SK-N-SH (cell line): Measurements from ENCODE around the gene VDAC1. TPM values are rescaled to one million over a fixed set of nuclear protein-coding genes. Genes with fewer than 3 reads are reported as not detected.

Experiments
- CTCF ChIA-PET: fragments of 300-600, 350-600 bp; formaldehyde crosslinking; extraction: SDS; loops from one replicate; lab custom pipeline; 2021; lab: Yijun Ruan, JAX
- POLR2A ChIA-PET: fragments of 350-600 bp; sonication (Branson Sonifier 250); formaldehyde crosslinking; extraction: SDS; loops from one replicate; lab custom pipeline; 2020; ENCODE audit warnings: antibody characterized with exemption, inconsistent platforms; lab: Yijun Ruan, JAX
- DNase-seq: peaks from one replicate; pipeline ENCODE4 v3.0.0; 2012
- H2AFZ ChIP-seq: fragments of 200-600 bp; sonication (generic); 2 replicates; pipeline ENCODE4 v1.8.1; 2016; ENCODE audit warnings: antibody characterized with exemption, mild to moderate bottlenecking, low read depth
- H3F3A ChIP-seq: fragments of 200-600 bp; sonication (generic); replicated peaks from 2 replicates; pipeline ENCODE3; 2016; ENCODE audit warnings: antibody characterized with exemption, mild to moderate bottlenecking; ENCODE audit not compliant: insufficient read depth
- H3K27ac ChIP-seq, 2 experiments: fragments of 200-500 bp in 1 of 2; fragments of 200-600 bp in 1 of 2; sonication (Bioruptor generic) in 1 of 2; sonication (generic), shearing (Covaris generic) in 1 of 2; 2 replicates each; pipeline versions ENCODE4 v1.5.1 to v1.6.1; 2014 to 2016; ENCODE audit warnings: low read depth in 2 of 2, inconsistent platforms in 1 of 2, low read length in 1 of 2, mild to moderate bottlenecking in 1 of 2, mixed read lengths in 1 of 2
- H3K27me3 ChIP-seq: fragments of 200-600 bp; sonication (generic), shearing (Covaris generic); 2 replicates; pipeline ENCODE4 v1.6.1; 2016; ENCODE audit warnings: mixed run types; ENCODE audit not compliant: insufficient read depth
- H3K36me3 ChIP-seq, 2 experiments: fragments of 200-500 bp in 1 of 2; fragments of 200-600 bp in 1 of 2; sonication (Bioruptor generic) in 1 of 2; sonication (generic) in 1 of 2; replicated peaks in 1 of 2; 2 replicates each; pipeline versions ENCODE3 to v1.5.1; 2014 to 2016; ENCODE audit warnings: low read length in 1 of 2, mild to moderate bottlenecking in 1 of 2; ENCODE audit not compliant: insufficient read depth in 2 of 2, control insufficient read depth in 1 of 2
- H3K4me1 ChIP-seq, 2 experiments: fragments of 200-500 bp in 1 of 2; fragments of 200-600 bp in 1 of 2; sonication (Bioruptor generic) in 1 of 2; sonication (generic), shearing (Covaris generic) in 1 of 2; 2 replicates each; pipeline versions ENCODE4 v1.5.1 to v1.6.1; 2014 to 2016; ENCODE audit warnings: low read depth in 1 of 2, low read length in 1 of 2, mixed run types in 1 of 2; ENCODE audit not compliant: insufficient read depth in 2 of 2, control insufficient read depth in 1 of 2
- H3K4me2 ChIP-seq: fragments of 200-600 bp; sonication (generic), shearing (Covaris generic); 2 replicates; pipeline ENCODE4 v1.6.1; 2017; ENCODE audit warnings: mixed run types
- H3K4me3 ChIP-seq, 2 experiments: fragments of 200-500 bp in 1 of 2; fragments of 200-600 bp in 1 of 2; sonication (Bioruptor generic) in 1 of 2; sonication (generic), shearing (Covaris generic) in 1 of 2; 2 replicates each; pipeline versions ENCODE4 v1.5.1 to v1.8.1; 2014 to 2016; ENCODE audit warnings: low read depth in 2 of 2, inconsistent platforms in 1 of 2, low read length in 1 of 2, mild to moderate bottlenecking in 1 of 2, mixed read lengths in 1 of 2, moderate library complexity in 1 of 2
- H3K79me2 ChIP-seq: fragments of 200-600 bp; sonication (generic); 2 replicates; pipeline ENCODE4 v1.8.1; 2017; ENCODE audit warnings: mild to moderate bottlenecking; ENCODE audit not compliant: insufficient read depth
- H3K9ac ChIP-seq: fragments of 200-600 bp; sonication (generic); 2 replicates; pipeline ENCODE4 v1.6.1; 2017; ENCODE audit warnings: mixed run types
- H3K9me2 ChIP-seq: fragments of 200-600 bp; sonication (generic); 2 replicates; pipeline ENCODE4 v1.6.1; 2017; ENCODE audit warnings: mixed run types
- H3K9me3 ChIP-seq: fragments of 200-600 bp; sonication (generic); 2 replicates; pipeline ENCODE4 v1.6.1; 2017; ENCODE audit warnings: mixed run types, mild to moderate bottlenecking, moderate library complexity
- H4K20me1 ChIP-seq: fragments of 200-600 bp; sonication (generic); 2 replicates; pipeline ENCODE4 v1.6.1; 2017; ENCODE audit warnings: mild to moderate bottlenecking, mixed run types; ENCODE audit not compliant: insufficient read depth
- EZH2phosphoT487 ChIP-seq: fragments of 200-600 bp; sonication (generic); IDR thresholded peaks from 2 replicates; pipeline ENCODE4 v1.6.1; 2017; ENCODE audit warnings: low read depth, mixed run types, mild to moderate bottlenecking, antibody characterized with exemption, moderate library complexity, borderline replicate concordance
- FOSL2 ChIP-seq: IDR thresholded peaks from 2 replicates; pipeline ENCODE4 v1.4.0; 2012; ENCODE audit warnings: low read depth, mild to moderate bottlenecking, moderate library complexity, borderline replicate concordance
- FOXJ3 ChIP-seq: sonication (generic); formaldehyde crosslinking; IDR thresholded peaks from 2 replicates; pipeline ENCODE4 v1.5.1; 2020; ENCODE audit warnings: mild to moderate bottlenecking, missing genetic modification reagents
- FOXM1 ChIP-seq: IDR thresholded peaks from 2 replicates; pipeline ENCODE4 v1.4.0; 2012; ENCODE audit warnings: low read depth, mild to moderate bottlenecking
- GABPA ChIP-seq: IDR thresholded peaks from 2 replicates; pipeline ENCODE4 v1.4.0; 2012; ENCODE audit warnings: low read depth, mild to moderate bottlenecking
- MEF2A ChIP-seq: IDR thresholded peaks from 2 replicates; pipeline ENCODE4 v1.4.0; 2012; ENCODE audit warnings: low read depth, borderline replicate concordance
- MXI1 ChIP-seq: IDR thresholded peaks from 2 replicates; pipeline ENCODE4 v1.6.1; 2012; ENCODE audit warnings: mild to moderate bottlenecking, low read depth, low read length, improper control_type of control experiment
- NRF1 ChIP-seq: IDR thresholded peaks from 2 replicates; pipeline ENCODE4 v1.6.1; 2012; ENCODE audit warnings: low read depth, mild to moderate bottlenecking, low read length
- PBX3 ChIP-seq: IDR thresholded peaks from 2 replicates; pipeline ENCODE4; 2012
- RXRA ChIP-seq: IDR thresholded peaks from 2 replicates; pipeline ENCODE4 v1.4.0; 2012; ENCODE audit warnings: low read depth, mild to moderate bottlenecking, borderline replicate concordance
- SMC3 ChIP-seq: IDR thresholded peaks from 2 replicates; pipeline ENCODE4 v1.6.1; 2012; ENCODE audit warnings: low read depth, low read length, improper control_type of control experiment
- TAF1 ChIP-seq: IDR thresholded peaks from 2 replicates; pipeline ENCODE4 v1.6.1; 2012; ENCODE audit warnings: low read depth, mild to moderate bottlenecking, low read length, moderate library complexity, borderline replicate concordance
- TEAD4 ChIP-seq: IDR thresholded peaks from 2 replicates; pipeline ENCODE4 v1.4.0; 2012; ENCODE audit warnings: mild to moderate bottlenecking, borderline replicate concordance; ENCODE audit not compliant: insufficient read depth
- YY1 ChIP-seq: IDR thresholded peaks from 2 replicates; pipeline ENCODE4 v1.4.0; 2012; ENCODE audit warnings: low read depth, mild to moderate bottlenecking
- WGBS: methylation state at CpG from one replicate; pipeline ENCODE4 v1.1.6; 2017; ENCODE audit warnings: low lambda C conversion rate; 5-methylcytosine and 5-hydroxymethylcytosine counted together
- polyA plus RNA-seq, 3 experiments: library from polyadenylated mRNA; depleted of rRNA; stranded (reverse); fragments of >200 nt; gene quantifications; 2 replicates each; pipeline ENCODE4 v1.2.3, GENCODE V29; 2012
- TF ChIP-seq, protein P1 (sequence below): fragments of 150-350 bp; IDR thresholded peaks from 2 replicates; pipeline ENCODE4 v1.6.1; 2016; ENCODE audit warnings: mild to moderate bottlenecking, low read depth, low read length
- TF ChIP-seq, protein P2 (sequence below): IDR thresholded peaks from 2 replicates; pipeline ENCODE4 v1.4.0; 2012; ENCODE audit warnings: low read depth

Gene VDAC1
- polyA plus RNA-seq, 1 of the 3 experiments (the other 2 are of a cell fraction), result 166 TPM

- H4K20me1 ChIP-seq, result no peaks in the 10 kb centered on the region
- WGBS, result 86% methylated on average over 7 of the region's 7 CpGs
- DNase-seq, result no peak
- no peaks in the 10 kb centered on the region for H3K9me2 ChIP-seq
- TF ChIP-seq FOXJ3 (CRISPR knock-in tag) (no peak), MXI1 (no peak), FOSL2 (no peak), SMC3 (no peak), TAF1 (no peak), GABPA (no peak), FOXM1 (no peak), PBX3 (no peak), TEAD4 (no peak), RXRA (no peak), MEF2A (no peak), EZH2phosphoT487 (no peak), YY1 (no peak), NRF1 (no peak)
- TF ChIP-seq, protein P1, sequence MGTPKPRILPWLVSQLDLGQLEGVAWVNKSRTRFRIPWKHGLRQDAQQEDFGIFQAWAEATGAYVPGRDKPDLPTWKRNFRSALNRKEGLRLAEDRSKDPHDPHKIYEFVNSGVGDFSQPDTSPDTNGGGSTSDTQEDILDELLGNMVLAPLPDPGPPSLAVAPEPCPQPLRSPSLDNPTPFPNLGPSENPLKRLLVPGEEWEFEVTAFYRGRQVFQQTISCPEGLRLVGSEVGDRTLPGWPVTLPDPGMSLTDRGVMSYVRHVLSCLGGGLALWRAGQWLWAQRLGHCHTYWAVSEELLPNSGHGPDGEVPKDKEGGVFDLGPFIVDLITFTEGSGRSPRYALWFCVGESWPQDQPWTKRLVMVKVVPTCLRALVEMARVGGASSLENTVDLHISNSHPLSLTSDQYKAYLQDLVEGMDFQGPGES, result no peak
- TF ChIP-seq, protein P2, sequence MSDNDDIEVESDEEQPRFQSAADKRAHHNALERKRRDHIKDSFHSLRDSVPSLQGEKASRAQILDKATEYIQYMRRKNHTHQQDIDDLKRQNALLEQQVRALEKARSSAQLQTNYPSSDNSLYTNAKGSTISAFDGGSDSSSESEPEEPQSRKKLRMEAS, result no peak
- H2AFZ ChIP-seq, result no peak overlapping the region
- H3K27ac ChIP-seq, result peak overlapping the region in 1 of 2 experiments; percentile 90; a peak in 2 of 4 replicates
- H3K9me3 ChIP-seq, result no peaks in the 10 kb centered on the region
- H3K79me2 ChIP-seq, result peaks cover 43% of the 10 kb centered on the region
- H3K9ac ChIP-seq, result 0 out of 2 replicates have a peak overlapping the region, but pooled peaks have one; percentile 97
- peaks cover 8 to 13% of the 10 kb centered on the region in 2 experiments; a peak in 3 of 4 replicates for H3K4me1 ChIP-seq
- H3K4me2 ChIP-seq, result peak overlapping the region; percentile 85
- CTCF ChIA-PET, result interaction anchor here (1.1 to 3.8 kb wide), 5 partner anchors 11 to 548 kb away, joined by 3 to 27 read pairs (median 5); no protein-coding TSS in a partner anchor
- peak overlapping the region in 1 of 2 experiments; percentile 97; a peak in 2 of 4 replicates for H3K4me3 ChIP-seq
- POLR2A ChIA-PET, result interaction anchor here (0.8 kb wide), 1 partner anchor 256 kb away, joined by 3 read pairs; no protein-coding TSS in a partner anchor
- H3K36me3 ChIP-seq, result peaks cover 29 to 34% of the 10 kb centered on the region in 2 experiments
- no peaks in the 10 kb centered on the region for H3K27me3 ChIP-seq
- peaks cover 36% of the 10 kb centered on the region for H3F3A ChIP-seq
Observed at GRCh38 chr5:133969654-133970324, 35.0 kb downstream of the VDAC1 start.
